OCI-LY7 (cell line): ENCODE results near the gene PTGDS. TPM values are rescaled to one million over a fixed set of nuclear protein-coding genes. Genes with fewer than 3 reads are reported as not detected.

Experiments used
- BruUV-seq: library from RNA; stranded (reverse); fragments of 400-500 nt; replicated peaks from 2 replicates; lab custom pipeline; 2021; lab: Mats Ljungman, UMichigan
- CTCF ChIA-PET: fragments of 300-600 bp; sonication (Branson Sonifier 250); formaldehyde crosslinking; loops from one replicate; lab custom pipeline; 2022; ENCODE audit warnings: antibody characterized with exemption; ENCODE audit not compliant: unreplicated experiment; lab: Charles Lee
- POLR2A ChIA-PET: fragments of 300-600 bp; sonication (Branson Sonifier 250); formaldehyde crosslinking; loops from one replicate; lab custom pipeline; 2022; ENCODE audit warnings: antibody characterized with exemption; lab: Charles Lee
- DNase-seq: peaks from one replicate; pipeline ENCODE4 v3.0.0-alpha.2; 2015; ENCODE audit warnings: low spot score
- H2AFZ ChIP-seq: fragments of 200-600 bp; sonication (generic), shearing (Covaris generic); 2 replicates; pipeline ENCODE4 v1.6.1; 2014; ENCODE audit warnings: mild to moderate bottlenecking, antibody characterized with exemption, low read length, moderate library complexity
- H3K27ac ChIP-seq: fragments of 200-600 bp; sonication (generic); 2 replicates; pipeline ENCODE4 v1.5.1; 2014; ENCODE audit warnings: mixed run types, low read depth, mild to moderate bottlenecking, moderate library complexity, low read length, inconsistent platforms; ENCODE audit not compliant: poor library complexity, severe bottlenecking
- H3K36me3 ChIP-seq: fragments of 200-600 bp; sonication (generic); 2 replicates; pipeline ENCODE4 v1.6.1; 2014; ENCODE audit warnings: mild to moderate bottlenecking, antibody characterized with exemption, low read length, moderate library complexity, mixed read lengths; ENCODE audit not compliant: insufficient read depth
- H3K4me1 ChIP-seq: fragments of 200-600 bp; sonication (generic); 2 replicates; pipeline ENCODE4 v1.5.1; 2014; ENCODE audit warnings: mild to moderate bottlenecking, low read length; ENCODE audit not compliant: insufficient read depth, poor library complexity, severe bottlenecking
- H3K4me2 ChIP-seq: fragments of 200-600 bp; sonication (generic); 2 replicates; pipeline ENCODE4 v1.6.1; 2014; ENCODE audit warnings: mild to moderate bottlenecking, low read length
- H3K4me3 ChIP-seq: fragments of 200-600 bp; sonication (generic); 2 replicates; pipeline ENCODE4 v1.5.1; 2014; ENCODE audit warnings: mild to moderate bottlenecking, low read depth, low read length; ENCODE audit not compliant: poor library complexity, severe bottlenecking
- H3K79me2 ChIP-seq: fragments of 200-600 bp; sonication (generic); 2 replicates; pipeline ENCODE4 v1.6.1; 2016; ENCODE audit warnings: low read depth, mild to moderate bottlenecking, low read length, moderate library complexity, mixed read lengths; ENCODE audit not compliant: insufficient read depth
- H3K9me2 ChIP-seq: fragments of 200-600 bp; sonication (generic); 2 replicates; pipeline ENCODE4 v1.6.1; 2016; ENCODE audit warnings: mild to moderate bottlenecking, low read length, mixed read lengths; ENCODE audit not compliant: insufficient read depth
- H3K9me3 ChIP-seq: fragments of 200-600 bp; sonication (generic); 2 replicates; pipeline ENCODE4 v1.6.1; 2014; ENCODE audit warnings: mild to moderate bottlenecking, mixed run types, low read length, mixed read lengths
- H4K20me1 ChIP-seq: fragments of 200-600 bp; sonication (generic); 2 replicates; pipeline ENCODE4 v1.6.1; 2014; ENCODE audit warnings: mild to moderate bottlenecking, antibody characterized with exemption, low read length, moderate library complexity, mixed read lengths; ENCODE audit not compliant: insufficient read depth
- EZH2phosphoT487 ChIP-seq: fragments of 200-600 bp; sonication (generic); IDR thresholded peaks from 2 replicates; pipeline ENCODE4 v1.6.1; 2018; ENCODE audit warnings: low read depth, borderline replicate concordance, mild to moderate bottlenecking, mixed run types, antibody characterized with exemption, low read length, moderate library complexity, mixed read lengths
- intact Hi-C: fragments of 100-400 bp; cut with micrococcal nuclease; formaldehyde crosslinking; loops from one replicate; pipeline ENCODE4 v1.10.0; 2022; ENCODE audit not compliant: unreplicated experiment
- total RNA-seq, 2 experiments: library from RNA; depleted of rRNA in 1 of 2; stranded (reverse); fragments of >200 nt in 1 of 2; shearing (Covaris generic) in 1 of 2; gene quantifications; 2 replicates each; pipeline ENCODE4 v1.2.3, GENCODE V29; 2014 to 2022
- TF ChIP-seq, protein P1 (sequence below): fragments of 200-600 bp; sonication (generic); conservative IDR thresholded peaks from 2 replicates; pipeline ENCODE4 v1.5.1; 2014; ENCODE audit warnings: mild to moderate bottlenecking, antibody characterized with exemption, low read length, moderate library complexity, mixed read lengths

The PTGDS gene
- total RNA-seq, 2 experiments from 2014 or later = not detected

GRCh38 chr9:137007816-137008270, 30.5 kb downstream of the PTGDS start:
- CTCF ChIA-PET = no interaction called here
- no peaks in the 10 kb centered on the region for H4K20me1 ChIP-seq
- no TSS peak for BruUV-seq

GRCh38 chr9:137008312-137008711, 31.0 kb downstream of the PTGDS start:
- no peaks in the 10 kb centered on the region for H3K9me2 ChIP-seq
- no peaks in the 10 kb centered on the region for H3K36me3 ChIP-seq
- no peak for DNase-seq
- no peak overlapping the region for H3K4me2 ChIP-seq
- ChIA-PET POLR2A (interaction anchor here (0.6 kb wide), 1 partner anchor 78 kb away, joined by 3 read pairs; no protein-coding TSS in a partner anchor), CTCF (interaction anchor here (0.7 kb wide), 1 partner anchor 18 kb away, joined by 3 read pairs; no protein-coding TSS in a partner anchor)
- BruUV-seq = no TSS peak
- H2AFZ ChIP-seq = no peak overlapping the region
- intact Hi-C loops = no loop called here
- H3K27ac ChIP-seq = no peak overlapping the region
- H3K9me3 ChIP-seq = no peaks in the 10 kb centered on the region
- no peaks in the 10 kb centered on the region for H3K79me2 ChIP-seq
- H4K20me1 ChIP-seq = no peaks in the 10 kb centered on the region
- no peak for TF ChIP-seq EZH2phosphoT487
- TF ChIP-seq, protein P1, sequence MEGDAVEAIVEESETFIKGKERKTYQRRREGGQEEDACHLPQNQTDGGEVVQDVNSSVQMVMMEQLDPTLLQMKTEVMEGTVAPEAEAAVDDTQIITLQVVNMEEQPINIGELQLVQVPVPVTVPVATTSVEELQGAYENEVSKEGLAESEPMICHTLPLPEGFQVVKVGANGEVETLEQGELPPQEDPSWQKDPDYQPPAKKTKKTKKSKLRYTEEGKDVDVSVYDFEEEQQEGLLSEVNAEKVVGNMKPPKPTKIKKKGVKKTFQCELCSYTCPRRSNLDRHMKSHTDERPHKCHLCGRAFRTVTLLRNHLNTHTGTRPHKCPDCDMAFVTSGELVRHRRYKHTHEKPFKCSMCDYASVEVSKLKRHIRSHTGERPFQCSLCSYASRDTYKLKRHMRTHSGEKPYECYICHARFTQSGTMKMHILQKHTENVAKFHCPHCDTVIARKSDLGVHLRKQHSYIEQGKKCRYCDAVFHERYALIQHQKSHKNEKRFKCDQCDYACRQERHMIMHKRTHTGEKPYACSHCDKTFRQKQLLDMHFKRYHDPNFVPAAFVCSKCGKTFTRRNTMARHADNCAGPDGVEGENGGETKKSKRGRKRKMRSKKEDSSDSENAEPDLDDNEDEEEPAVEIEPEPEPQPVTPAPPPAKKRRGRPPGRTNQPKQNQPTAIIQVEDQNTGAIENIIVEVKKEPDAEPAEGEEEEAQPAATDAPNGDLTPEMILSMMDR = no peak
- peaks cover 4% of the 10 kb centered on the region for H3K4me1 ChIP-seq
- H3K4me3 ChIP-seq = no peak overlapping the region

More at GRCh38 chr9:137007816-137008270, 30.5 kb downstream of the PTGDS start:
- no peaks in the 10 kb centered on the region for H3K79me2 ChIP-seq
- H3K4me1 ChIP-seq = peaks cover 4% of the 10 kb centered on the region
- H3K36me3 ChIP-seq = no peaks in the 10 kb centered on the region
- H3K27ac ChIP-seq = no peak overlapping the region
- POLR2A ChIA-PET = interaction anchor here (0.6 kb wide), 3 partner anchors 78 to 331 kb away, joined by 3 to 6 read pairs (median 4); no protein-coding TSS in a partner anchor
- no peak overlapping the region for H2AFZ ChIP-seq
- no peak for DNase-seq
- H3K9me3 ChIP-seq = no peaks in the 10 kb centered on the region
- H3K4me3 ChIP-seq = no peak overlapping the region
- H3K4me2 ChIP-seq = no peak overlapping the region
- intact Hi-C loops = no loop called here
- no peak for TF ChIP-seq EZH2phosphoT487
- TF ChIP-seq, protein P1 = no peak
- H3K9me2 ChIP-seq = no peaks in the 10 kb centered on the region

GRCh38 chr9:137009217-137009616, 31.9 kb downstream of the PTGDS start:
- Histone ChIP-seq H2AFZ (no peak overlapping the region), H4K20me1 (no peaks in the 10 kb centered on the region), H3K79me2 (no peaks in the 10 kb centered on the region), H3K4me2 (no peak overlapping the region), H3K4me3 (no peak overlapping the region), H3K36me3 (no peaks in the 10 kb centered on the region), H3K9me2 (no peaks in the 10 kb centered on the region), H3K9me3 (no peaks in the 10 kb centered on the region), H3K27ac (no peak overlapping the region), H3K4me1 (peaks cover 4% of the 10 kb centered on the region)
- intact Hi-C loops = no loop called here
- BruUV-seq = no TSS peak
- no peak for TF ChIP-seq EZH2phosphoT487
- TF ChIP-seq, protein P1 = no peak
- DNase-seq = no peak
- POLR2A ChIA-PET = no interaction called here
- CTCF ChIA-PET = interaction anchor here (0.6 to 0.7 kb wide), 3 partner anchors 17 to 166 kb away, joined by 3 to 4 read pairs (median 3); partner anchors contain the start of gene PAXX
